ENCODE measurements around the gene NLRP7.
"Not testable (repeated sequence)": the region's sequence is repeated elsewhere in the genome, so short reads cannot be mapped to it uniquely, and the experiment has no call there.

Gene NLRP7

GRCh38 chr19:54947381-54947780, at the start of gene NLRP7:
NLRP7 (minus strand) TSS chr19:54947530.
- no peak for DNase-seq

- no peak for DNase-seq
Measured at GRCh38 chr19:54995561-54995960, 48.2 kb upstream of the NLRP7 start.

- DNase-seq = not testable (repeated sequence)
Measured at GRCh38 chr19:54989531-54989930, 42.2 kb upstream of the NLRP7 start.

GRCh38 chr19:54982562-54982961, 35.2 kb upstream of the NLRP7 start:
- not testable (repeated sequence) for DNase-seq

- DNase-seq = not testable (repeated sequence)
Measured at GRCh38 chr19:54973229-54974090, 26.1 kb upstream of the NLRP7 start.

GRCh38 chr19:54971446-54971845, 24.1 kb upstream of the NLRP7 start:
- not testable (repeated sequence) for DNase-seq

- no peak for DNase-seq
Measured at GRCh38 chr19:54969647-54970046, 22.3 kb upstream of the NLRP7 start.

- no peak for DNase-seq
Measured at GRCh38 chr19:54967611-54968010, 20.3 kb upstream of the NLRP7 start.

GRCh38 chr19:54965055-54965454, 17.7 kb upstream of the NLRP7 start:
- DNase-seq = not testable (repeated sequence)

- DNase-seq = no peak
Measured at GRCh38 chr19:54959840-54960239, 12.5 kb upstream of the NLRP7 start.

GRCh38 chr19:54955376-54955775, 8.0 kb upstream of the NLRP7 start:
- DNase-seq = no peak

GRCh38 chr19:54953345-54953713, 6.0 kb upstream of the NLRP7 start:
- not testable (repeated sequence) for DNase-seq

GRCh38 chr19:54952591-54953344, 5.4 kb upstream of the NLRP7 start:
- no peak for DNase-seq

GRCh38 chr19:54950580-54950979, 3.2 kb upstream of the NLRP7 start:
- not testable (repeated sequence) for DNase-seq

- no peak for DNase-seq
Measured at GRCh38 chr19:54949412-54949811, 2.1 kb upstream of the NLRP7 start.

GRCh38 chr19:54943772-54944361, 3.5 kb downstream of the NLRP7 start:
- not testable (repeated sequence) for DNase-seq

GRCh38 chr19:54939538-54939937, 7.8 kb downstream of the NLRP7 start:
- DNase-seq = not testable (repeated sequence)

- DNase-seq = no peak
Measured at GRCh38 chr19:54938906-54939305, 8.4 kb downstream of the NLRP7 start.

- no peak for DNase-seq
Measured at GRCh38 chr19:54937926-54938325, 9.4 kb downstream of the NLRP7 start.

- no peak for DNase-seq
Measured at GRCh38 chr19:54928299-54928698, 19.0 kb downstream of the NLRP7 start.

- DNase-seq = no peak
Measured at GRCh38 chr19:54923276-54923675, 24.1 kb downstream of the NLRP7 start.

- DNase-seq = no peak
Measured at GRCh38 chr19:54921082-54921481, 26.2 kb downstream of the NLRP7 start.

Data from stimulated activated CD4-positive, alpha-beta T cell treated with anti-CD3 and anti-CD28 coated beads, Interleukin-4, amount 100 ng/mL, for 4 hours (primary cell).